Breast epithelium (tissue), 3 donors: ENCODE measurements around the gene PLPP1.

Source experiments
- CTCF ChIP-seq, 3 donors: fragments of 450-650 bp; IDR thresholded peaks; one replicate each; pipeline ENCODE4 v1.5.1; 2016 to 2017; ENCODE audit warnings: antibody characterized with exemption in 3 of 3, mild to moderate bottlenecking in 3 of 3, moderate library complexity in 3 of 3
- POLR2A ChIP-seq: fragments of 450-650 bp; IDR thresholded peaks from one replicate; pipeline ENCODE4 v1.6.1; 2016; ENCODE audit warnings: antibody characterized with exemption, mild to moderate bottlenecking, moderate library complexity

GRCh38 chr5:55576661-55577060 lies 41.9 kb upstream of the PLPP1 start:
- TF ChIP-seq CTCF (IDR thresholded peaks at IDR 0.05) = no peak
- no peak for TF ChIP-seq POLR2A
